ENCODE measurements around the gene JAK1.

DNA sequence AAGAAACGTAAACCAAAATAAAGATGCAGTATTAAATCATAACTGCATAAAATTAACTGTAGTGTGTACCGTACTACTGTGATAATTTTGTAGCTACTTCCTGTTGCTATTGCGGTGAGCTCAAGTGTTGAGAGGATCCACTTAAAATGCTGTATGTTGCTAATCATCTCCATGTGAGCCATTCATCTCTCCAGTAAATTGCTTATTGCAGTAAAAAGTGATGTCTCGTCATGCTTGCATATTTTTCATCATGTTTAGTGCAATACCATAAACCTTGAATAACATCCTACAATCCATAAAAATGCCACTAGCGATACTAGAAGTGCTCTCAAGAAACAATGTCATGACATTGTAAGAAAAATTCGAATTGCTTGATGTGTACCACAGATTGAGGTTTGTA, 155.2 kb downstream of the JAK1 start:
- TF ChIP-seq CTCF (IDR thresholded peaks at IDR 0.05) (no peak), EP300 (IDR thresholded peaks at IDR 0.05) (no peak), POLR2A (IDR thresholded peaks at IDR 0.05) (no peak)
